ENCODE results near the gene STBD1.

Gene STBD1

GRCh38 chr4:76275486-76276124 is 30.9 kb upstream of the STBD1 start:
- H3K79me2 ChIP-seq (ENCODE audit: low read length): no peaks in the 10 kb centered on the region
- TF ChIP-seq, protein P1, sequence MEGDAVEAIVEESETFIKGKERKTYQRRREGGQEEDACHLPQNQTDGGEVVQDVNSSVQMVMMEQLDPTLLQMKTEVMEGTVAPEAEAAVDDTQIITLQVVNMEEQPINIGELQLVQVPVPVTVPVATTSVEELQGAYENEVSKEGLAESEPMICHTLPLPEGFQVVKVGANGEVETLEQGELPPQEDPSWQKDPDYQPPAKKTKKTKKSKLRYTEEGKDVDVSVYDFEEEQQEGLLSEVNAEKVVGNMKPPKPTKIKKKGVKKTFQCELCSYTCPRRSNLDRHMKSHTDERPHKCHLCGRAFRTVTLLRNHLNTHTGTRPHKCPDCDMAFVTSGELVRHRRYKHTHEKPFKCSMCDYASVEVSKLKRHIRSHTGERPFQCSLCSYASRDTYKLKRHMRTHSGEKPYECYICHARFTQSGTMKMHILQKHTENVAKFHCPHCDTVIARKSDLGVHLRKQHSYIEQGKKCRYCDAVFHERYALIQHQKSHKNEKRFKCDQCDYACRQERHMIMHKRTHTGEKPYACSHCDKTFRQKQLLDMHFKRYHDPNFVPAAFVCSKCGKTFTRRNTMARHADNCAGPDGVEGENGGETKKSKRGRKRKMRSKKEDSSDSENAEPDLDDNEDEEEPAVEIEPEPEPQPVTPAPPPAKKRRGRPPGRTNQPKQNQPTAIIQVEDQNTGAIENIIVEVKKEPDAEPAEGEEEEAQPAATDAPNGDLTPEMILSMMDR (IDR thresholded peaks at IDR 0.05; ENCODE audit: low read length): no peak
- TF ChIP-seq EZH2 (optimal IDR thresholded peaks at IDR 0.05; ENCODE audit: low read depth, low read length): no peak
- no peak for TF ChIP-seq EZH2phosphoT487 (IDR thresholded peaks at IDR 0.05; ENCODE audit: low read length)
- H3K27ac ChIP-seq (ENCODE audit: low read length): no peak overlapping the region
- no peaks in the 10 kb centered on the region for H3K36me3 ChIP-seq (replicated peaks; ENCODE audit: insufficient read depth, low read length)
- H3K27me3 ChIP-seq (replicated peaks; ENCODE audit: insufficient read depth, low read length): no peaks in the 10 kb centered on the region
- H3K4me3 ChIP-seq (ENCODE audit: low read length): no peak overlapping the region
- H3K9me3 ChIP-seq (replicated peaks; ENCODE audit: insufficient read depth, low read length): no peaks in the 10 kb centered on the region
- no peak overlapping the region for H2AFZ ChIP-seq (ENCODE audit: low read length)
- H3K9me2 ChIP-seq (replicated peaks; ENCODE audit: insufficient read depth, low read length): no peaks in the 10 kb centered on the region
- no peak overlapping the region for H3K9ac ChIP-seq (ENCODE audit: low read length)
- no peaks in the 10 kb centered on the region for H3F3A ChIP-seq (ENCODE audit: insufficient read depth, low read length)
- H3K4me1 ChIP-seq (ENCODE audit: low read length): no peaks in the 10 kb centered on the region
- H4K20me1 ChIP-seq (ENCODE audit: insufficient read depth, low read length): no peaks in the 10 kb centered on the region
- DNase-seq: no peak
- H3K4me2 ChIP-seq (ENCODE audit: low read depth, low read length): no peak overlapping the region

DNA sequence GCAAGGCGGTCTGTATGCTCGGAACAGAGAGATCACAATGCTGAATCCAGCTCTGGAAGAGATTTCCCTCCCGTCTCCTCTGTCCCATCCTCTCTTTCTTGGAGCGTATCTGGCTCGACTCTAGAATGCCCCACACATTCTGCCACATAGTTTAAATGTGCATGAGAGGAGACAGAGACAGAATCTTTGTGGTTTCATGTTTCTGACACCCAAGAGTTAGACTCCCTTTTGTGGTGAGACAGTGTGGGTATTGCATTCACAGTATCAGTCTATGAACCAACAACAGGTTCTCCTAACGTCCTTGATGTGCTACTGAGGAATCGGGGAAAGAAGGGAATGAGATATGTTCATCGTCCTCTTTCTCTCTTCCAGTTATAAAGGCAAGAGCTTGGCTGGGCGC is 29.7 kb upstream of the STBD1 start:
- DNase-seq: no peak
- no peak overlapping the region for H2AFZ ChIP-seq (ENCODE audit: low read length)

DNA sequence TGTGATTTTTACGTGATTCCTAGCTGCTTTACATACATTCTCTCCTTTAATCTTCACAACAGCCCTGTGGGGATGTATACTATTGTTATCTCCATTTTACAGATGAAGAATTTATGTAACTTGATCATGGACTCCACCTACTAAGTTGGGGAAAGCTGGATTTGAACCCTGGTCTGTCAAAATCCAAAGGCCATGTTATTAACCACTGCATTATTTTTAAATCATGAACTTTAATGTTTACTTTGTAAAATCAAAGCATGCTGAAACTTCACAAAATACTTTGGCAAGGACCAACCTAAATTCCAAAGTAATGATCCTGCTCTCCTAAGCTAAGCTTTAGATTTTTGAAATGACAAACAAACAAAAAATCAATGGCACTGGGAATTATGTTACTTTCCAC is 28.9 kb upstream of the STBD1 start:
- no peak for DNase-seq
- H3F3A ChIP-seq (ENCODE audit: insufficient read depth, low read length): no peaks in the 10 kb centered on the region
- H3K9me3 ChIP-seq (replicated peaks; ENCODE audit: insufficient read depth, low read length): no peaks in the 10 kb centered on the region
- H3K4me2 ChIP-seq (ENCODE audit: low read depth, low read length): no peak overlapping the region
- no peak overlapping the region for H3K4me3 ChIP-seq (ENCODE audit: low read length)
- H3K9ac ChIP-seq (ENCODE audit: low read length): no peak overlapping the region
- no peak overlapping the region for H2AFZ ChIP-seq (ENCODE audit: low read length)
- H3K79me2 ChIP-seq (ENCODE audit: low read length): no peaks in the 10 kb centered on the region
- no peaks in the 10 kb centered on the region for H3K27me3 ChIP-seq (replicated peaks; ENCODE audit: insufficient read depth, low read length)
- no peaks in the 10 kb centered on the region for H3K9me2 ChIP-seq (replicated peaks; ENCODE audit: insufficient read depth, low read length)
- TF ChIP-seq EZH2 (optimal IDR thresholded peaks at IDR 0.05; ENCODE audit: low read depth, low read length): no peak
- TF ChIP-seq, protein P1 (IDR thresholded peaks at IDR 0.05; ENCODE audit: low read length): no peak
- no peak for TF ChIP-seq EZH2phosphoT487 (IDR thresholded peaks at IDR 0.05; ENCODE audit: low read length)
- no peak overlapping the region for H3K27ac ChIP-seq (ENCODE audit: low read length)
- H3K36me3 ChIP-seq (replicated peaks; ENCODE audit: insufficient read depth, low read length): no peaks in the 10 kb centered on the region
- H3K4me1 ChIP-seq (ENCODE audit: low read length): no peaks in the 10 kb centered on the region
- no peaks in the 10 kb centered on the region for H4K20me1 ChIP-seq (ENCODE audit: insufficient read depth, low read length)

More for the DNA sequence above, 29.7 kb upstream of the STBD1 start:
- Histone ChIP-seq H3K9ac (ENCODE audit: low read length) (no peak overlapping the region), H4K20me1 (ENCODE audit: insufficient read depth, low read length) (no peaks in the 10 kb centered on the region), H3K27me3 (replicated peaks; ENCODE audit: insufficient read depth, low read length) (no peaks in the 10 kb centered on the region), H3K9me3 (replicated peaks; ENCODE audit: insufficient read depth, low read length) (no peaks in the 10 kb centered on the region), H3K27ac (ENCODE audit: low read length) (no peak overlapping the region), H3K36me3 (replicated peaks; ENCODE audit: insufficient read depth, low read length) (no peaks in the 10 kb centered on the region), H3K4me2 (ENCODE audit: low read depth, low read length) (no peak overlapping the region), H3K79me2 (ENCODE audit: low read length) (no peaks in the 10 kb centered on the region), H3K9me2 (replicated peaks; ENCODE audit: insufficient read depth, low read length) (no peaks in the 10 kb centered on the region), H3F3A (ENCODE audit: insufficient read depth, low read length) (no peaks in the 10 kb centered on the region), H3K4me3 (ENCODE audit: low read length) (no peak overlapping the region), H3K4me1 (ENCODE audit: low read length) (no peaks in the 10 kb centered on the region)
- TF ChIP-seq EZH2 (optimal IDR thresholded peaks at IDR 0.05; ENCODE audit: low read depth, low read length) (no peak), EZH2phosphoT487 (IDR thresholded peaks at IDR 0.05; ENCODE audit: low read length) (no peak)
- TF ChIP-seq, protein P1 (IDR thresholded peaks at IDR 0.05; ENCODE audit: low read length): no peak
